Stimulated activated CD8-positive, alpha-beta memory T cell treated with anti-CD3 and anti-CD28 coated beads, Interleukin-2, amount 100 ng/mL, for 48 hours (primary cell): ENCODE measurements around the gene KDM5C.
A peak's percentile ranks its signal among the peaks of the same experiment; 100 is the strongest.
"Not testable (repeated sequence)": the region's sequence is repeated elsewhere in the genome, so short reads cannot be mapped to it uniquely, and the experiment has no call there.

Source experiments
- DNase-seq, 2 donors: peaks; one replicate each; pipeline ENCODE4 v3.0.0-alpha.2; 2020; ENCODE audit warnings: low read depth in 2 of 2

Gene KDM5C

GRCh38 chrX:53190363-53190960 is 34.5 kb downstream of the KDM5C start:
- no peak for DNase-seq

DNA sequence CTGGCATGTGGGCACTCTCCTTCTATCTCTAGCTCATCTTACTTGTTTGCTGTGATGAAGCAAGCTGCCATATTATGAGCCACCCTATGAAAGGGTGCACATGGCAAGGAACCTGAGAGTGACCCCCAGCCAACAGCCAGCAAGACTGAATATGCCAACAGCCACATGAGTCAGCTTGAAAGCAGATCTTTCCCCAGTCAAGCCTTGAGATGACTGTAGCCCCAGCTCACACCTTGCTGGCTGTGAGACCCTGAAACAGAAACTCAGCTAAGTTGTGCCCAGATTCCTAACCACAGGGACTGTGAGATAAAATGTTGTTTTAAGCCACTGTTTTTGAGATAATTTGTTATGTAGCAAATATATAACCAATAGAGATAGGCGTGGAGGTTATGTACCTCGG is 36.2 kb downstream of the KDM5C start:
- peak; percentile 22 to 23 for DNase-seq

DNA sequence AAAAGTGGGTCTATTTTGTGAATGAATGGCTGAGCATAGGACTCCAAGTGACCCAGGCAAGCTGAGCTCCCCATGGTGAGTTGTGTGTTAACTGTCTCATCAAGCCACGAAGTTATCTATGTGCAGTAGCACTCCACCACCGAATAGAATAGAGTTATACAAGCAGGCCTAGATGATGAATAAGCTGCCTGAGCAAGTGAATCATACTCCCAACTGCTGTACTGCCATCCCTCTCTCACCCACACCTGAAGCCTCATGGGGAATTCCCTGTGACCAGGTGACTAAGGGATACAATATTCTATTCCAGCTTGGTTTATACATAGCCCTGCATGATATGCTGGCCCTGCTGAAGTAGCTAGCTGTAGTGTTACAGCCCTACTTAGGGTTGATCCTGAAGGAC is 38.7 kb downstream of the KDM5C start:
- DNase-seq, result peak in 1 of 2 donors; percentile 10

GRCh38 chrX:53184836-53185235 is 40.2 kb downstream of the KDM5C start:
- DNase-seq, result no peak

- no peak for DNase-seq
These were observed 53.7 kb downstream of the KDM5C start for GRCh38 chrX:53171356-53171755.

GRCh38 chrX:53166103-53166502 is 58.9 kb downstream of the KDM5C start:
- DNase-seq, result no peak

- not testable (repeated sequence) for DNase-seq
These were observed 60.4 kb downstream of the KDM5C start for GRCh38 chrX:53164566-53164965.

GRCh38 chrX:53163436-53163835 is 61.6 kb downstream of the KDM5C start:
- DNase-seq, result no peak

- DNase-seq, result no peak
These were observed 64.6 kb downstream of the KDM5C start for GRCh38 chrX:53160297-53160983.

GRCh38 chrX:53159184-53159583 is 65.8 kb downstream of the KDM5C start:
- DNase-seq, result no peak

GRCh38 chrX:53156207-53156596 is 68.8 kb downstream of the KDM5C start:
- no peak for DNase-seq

DNA sequence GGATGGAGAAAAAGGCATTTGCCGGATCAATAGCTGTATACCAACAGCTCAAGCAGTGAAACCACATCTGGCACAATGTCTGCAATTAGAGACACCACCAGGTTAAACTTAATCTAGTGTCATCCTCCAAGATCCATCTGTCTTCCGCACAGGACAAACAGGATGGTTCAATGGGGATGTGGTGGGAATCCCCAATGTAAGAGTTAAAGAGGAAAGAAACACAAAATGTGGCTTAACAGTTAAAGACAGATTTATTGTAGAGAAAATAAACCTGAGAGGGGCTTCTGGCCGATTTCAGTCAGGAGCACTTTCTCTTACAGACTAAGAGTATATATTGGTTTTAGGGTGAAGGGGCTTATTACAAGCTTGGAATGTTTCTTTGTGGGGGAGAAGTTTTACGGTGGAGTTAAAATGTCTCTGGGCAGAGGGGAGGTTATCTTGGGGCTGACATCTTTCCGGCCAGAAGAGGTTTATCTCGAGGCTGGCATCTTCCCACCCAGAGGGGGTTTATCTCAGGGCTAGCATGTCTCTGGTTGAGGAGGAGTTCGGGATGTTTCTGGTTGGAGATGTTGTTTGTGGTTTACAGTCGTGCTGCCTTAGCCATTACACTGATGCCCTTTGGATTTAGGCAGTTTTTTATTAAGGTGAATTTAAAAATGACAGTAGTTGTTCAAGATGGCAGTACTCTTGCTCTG is 69.3 kb downstream of the KDM5C start:
- DNase-seq, result no peak

- DNase-seq, result no peak
These were observed 71.4 kb downstream of the KDM5C start for GRCh38 chrX:53153581-53153980.
